Activated naive CD4-positive, alpha-beta T cell treated with Interleukin-2 at 50 U/mL for 16 hours (primary cell): ENCODE measurements around the gene VIPR1.
A peak's percentile ranks its signal among the peaks of the same experiment; 100 is the strongest.

Source experiments
- DNase-seq: peaks from one replicate; pipeline ENCODE4 v3.0.0-alpha.2; 2020

VIPR1 gene, protein sequence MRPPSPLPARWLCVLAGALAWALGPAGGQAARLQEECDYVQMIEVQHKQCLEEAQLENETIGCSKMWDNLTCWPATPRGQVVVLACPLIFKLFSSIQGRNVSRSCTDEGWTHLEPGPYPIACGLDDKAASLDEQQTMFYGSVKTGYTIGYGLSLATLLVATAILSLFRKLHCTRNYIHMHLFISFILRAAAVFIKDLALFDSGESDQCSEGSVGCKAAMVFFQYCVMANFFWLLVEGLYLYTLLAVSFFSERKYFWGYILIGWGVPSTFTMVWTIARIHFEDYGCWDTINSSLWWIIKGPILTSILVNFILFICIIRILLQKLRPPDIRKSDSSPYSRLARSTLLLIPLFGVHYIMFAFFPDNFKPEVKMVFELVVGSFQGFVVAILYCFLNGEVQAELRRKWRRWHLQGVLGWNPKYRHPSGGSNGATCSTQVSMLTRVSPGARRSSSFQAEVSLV

DNA sequence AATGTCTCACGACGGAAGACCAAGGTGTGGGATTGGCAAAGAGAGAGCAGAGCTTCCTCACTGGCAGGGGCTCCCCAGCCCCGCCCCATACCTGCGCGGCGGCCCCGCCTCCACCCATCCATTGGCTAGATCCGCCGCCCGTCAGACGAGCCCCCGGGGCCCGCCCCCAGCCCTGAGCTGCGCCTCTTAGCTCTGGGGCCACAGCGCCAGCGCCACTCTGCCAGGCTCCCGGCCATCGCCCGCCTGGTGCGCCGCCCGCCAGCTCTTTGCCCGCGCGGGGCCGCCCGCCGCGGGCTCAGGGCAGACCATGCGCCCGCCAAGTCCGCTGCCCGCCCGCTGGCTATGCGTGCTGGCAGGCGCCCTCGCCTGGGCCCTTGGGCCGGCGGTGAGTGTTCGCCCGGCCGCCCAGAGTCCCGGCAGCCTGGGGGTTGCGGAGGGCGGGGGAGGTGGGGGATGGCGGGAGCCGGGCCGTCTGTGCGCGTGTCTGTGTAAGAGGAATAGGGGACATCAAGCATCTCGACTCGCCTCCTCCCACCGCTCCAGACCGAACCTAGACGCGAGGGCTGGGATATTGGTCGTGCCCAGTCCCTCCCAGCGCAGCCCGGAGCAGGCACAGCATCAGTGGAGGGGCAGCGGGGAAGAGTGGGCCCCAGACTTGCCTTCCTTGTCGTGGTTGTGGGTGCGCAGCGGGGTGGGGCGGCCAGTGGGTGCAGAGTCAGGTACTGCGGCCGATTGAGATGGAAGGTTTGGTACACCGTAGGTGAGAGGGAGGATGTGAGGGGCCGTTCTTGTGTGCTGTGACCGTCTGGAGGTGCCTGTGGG lies at the start of gene VIPR1:
VIPR1 (plus strand) TSS at position 215 of the 822 bp plus-strand sequence; CDS start at position 308, 93 bp downstream.
- peak; percentile 95 for DNase-seq

DNA sequence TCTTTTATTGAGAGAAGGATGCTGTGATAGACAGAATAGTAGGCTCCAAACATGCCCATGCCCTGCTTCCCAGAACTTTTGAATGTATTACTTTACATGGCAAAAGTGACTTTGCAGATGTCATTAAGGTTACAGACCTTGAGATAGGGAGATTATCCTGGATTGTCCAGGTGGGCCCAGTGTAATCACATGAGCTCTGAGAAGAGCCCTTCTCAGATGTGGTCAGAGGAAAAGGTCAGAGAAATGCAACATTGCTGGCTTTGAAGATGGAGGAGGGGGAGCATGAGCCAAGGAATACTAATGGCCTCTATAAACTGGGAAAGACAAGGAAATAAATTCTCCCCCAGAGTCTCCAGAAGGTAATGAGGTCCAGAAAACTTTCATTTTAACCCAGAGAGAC lies 46.2 kb upstream of the VIPR1 start:
- DNase-seq, result no peak

DNA sequence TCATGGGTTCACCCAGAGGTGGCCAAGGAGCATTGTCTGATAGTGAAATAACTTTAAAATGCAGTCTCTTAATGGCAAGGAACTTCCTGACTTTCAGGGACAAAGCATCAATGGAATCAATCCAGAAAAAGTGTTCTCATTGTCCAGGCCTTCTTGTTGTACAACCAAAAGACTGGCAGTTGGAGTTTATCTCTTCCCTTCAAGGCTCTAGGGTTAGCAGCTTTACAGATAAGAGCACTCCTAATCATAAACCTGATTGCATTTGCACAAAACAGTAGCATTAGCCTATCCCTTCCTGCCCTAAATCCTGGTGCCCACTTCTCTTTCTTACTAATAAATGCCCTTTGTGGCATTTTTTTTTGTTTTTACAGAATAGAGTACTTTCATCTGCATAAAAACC lies 43.3 kb upstream of the VIPR1 start:
- no peak for DNase-seq

DNA sequence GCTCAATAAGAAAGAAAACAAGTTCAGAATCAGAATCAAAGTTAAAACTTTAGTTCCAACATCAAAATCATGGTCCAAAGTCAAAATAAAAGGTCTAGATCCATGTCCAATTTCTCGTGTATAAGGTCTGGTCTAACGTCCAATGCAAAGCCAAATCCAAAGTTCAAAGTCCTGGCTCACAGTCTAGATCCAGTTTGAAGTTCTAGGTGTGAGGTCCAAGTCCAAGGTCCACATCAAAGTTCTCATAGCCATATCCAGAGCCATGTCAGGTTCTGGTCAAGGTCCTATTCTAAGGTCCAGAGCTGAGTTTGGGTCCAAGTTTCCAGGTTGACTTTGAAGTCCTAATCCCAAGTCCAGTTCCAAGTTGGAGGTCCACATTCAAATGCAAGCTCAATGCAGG lies 40.7 kb upstream of the VIPR1 start:
- DNase-seq, result no peak

DNA sequence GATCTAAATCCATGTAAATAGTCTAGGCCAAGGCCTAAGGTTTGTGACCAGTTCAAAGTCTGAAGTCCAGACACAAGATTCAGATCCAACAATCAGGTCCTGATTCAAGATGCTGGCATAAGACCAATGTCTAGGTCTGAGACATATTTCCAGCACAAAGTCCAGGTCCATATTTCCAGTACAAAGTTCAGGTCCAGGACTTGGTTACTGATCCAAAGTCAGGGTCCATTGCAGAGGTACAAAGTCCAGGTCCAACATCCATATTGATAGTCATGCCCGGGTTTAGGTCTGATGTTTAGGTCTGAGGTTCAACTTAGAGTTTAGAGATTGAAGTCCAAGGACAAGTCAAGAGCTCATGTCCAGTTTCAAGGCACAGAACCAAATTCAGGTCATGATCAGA lies 39.4 kb upstream of the VIPR1 start:
- no peak for DNase-seq

DNA sequence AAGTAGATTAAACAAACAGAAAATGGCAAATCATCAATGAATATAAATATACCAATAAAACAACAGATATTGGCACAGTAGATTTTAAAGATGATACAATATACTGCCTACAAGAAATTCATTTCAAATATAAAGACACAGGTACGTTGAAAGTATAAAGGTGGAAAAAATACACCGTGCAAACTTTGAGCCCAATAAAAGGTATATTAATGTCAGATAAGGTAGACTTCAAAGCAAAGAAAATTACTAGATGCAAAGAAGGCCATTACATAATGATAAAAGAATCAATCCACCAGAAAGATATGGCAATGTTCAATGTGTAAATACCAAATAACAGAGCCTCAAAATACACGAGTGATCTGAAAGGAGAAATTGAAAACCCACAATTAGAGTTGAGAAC lies 34.3 kb upstream of the VIPR1 start:
- DNase-seq, result no peak

DNA sequence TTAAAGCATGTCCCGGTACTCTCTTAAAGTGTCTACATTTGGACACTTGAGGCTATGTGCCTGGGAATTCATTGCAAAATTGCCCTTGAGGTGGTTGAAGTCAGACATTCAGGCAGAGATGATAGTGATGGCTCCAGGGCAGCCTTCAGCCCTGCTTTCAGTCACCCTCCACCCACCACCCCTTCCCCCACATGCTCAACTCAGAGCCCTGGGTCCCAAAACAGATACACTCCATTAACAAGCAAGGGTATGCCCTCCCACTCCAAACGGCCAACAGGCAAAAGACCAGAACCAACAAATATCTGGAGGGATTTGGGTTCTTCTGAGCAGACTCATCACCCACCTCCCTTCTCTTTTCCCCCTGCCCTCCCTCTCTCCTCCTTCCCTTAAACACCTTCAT lies 29.9 kb upstream of the VIPR1 start:
- no peak for DNase-seq

DNA sequence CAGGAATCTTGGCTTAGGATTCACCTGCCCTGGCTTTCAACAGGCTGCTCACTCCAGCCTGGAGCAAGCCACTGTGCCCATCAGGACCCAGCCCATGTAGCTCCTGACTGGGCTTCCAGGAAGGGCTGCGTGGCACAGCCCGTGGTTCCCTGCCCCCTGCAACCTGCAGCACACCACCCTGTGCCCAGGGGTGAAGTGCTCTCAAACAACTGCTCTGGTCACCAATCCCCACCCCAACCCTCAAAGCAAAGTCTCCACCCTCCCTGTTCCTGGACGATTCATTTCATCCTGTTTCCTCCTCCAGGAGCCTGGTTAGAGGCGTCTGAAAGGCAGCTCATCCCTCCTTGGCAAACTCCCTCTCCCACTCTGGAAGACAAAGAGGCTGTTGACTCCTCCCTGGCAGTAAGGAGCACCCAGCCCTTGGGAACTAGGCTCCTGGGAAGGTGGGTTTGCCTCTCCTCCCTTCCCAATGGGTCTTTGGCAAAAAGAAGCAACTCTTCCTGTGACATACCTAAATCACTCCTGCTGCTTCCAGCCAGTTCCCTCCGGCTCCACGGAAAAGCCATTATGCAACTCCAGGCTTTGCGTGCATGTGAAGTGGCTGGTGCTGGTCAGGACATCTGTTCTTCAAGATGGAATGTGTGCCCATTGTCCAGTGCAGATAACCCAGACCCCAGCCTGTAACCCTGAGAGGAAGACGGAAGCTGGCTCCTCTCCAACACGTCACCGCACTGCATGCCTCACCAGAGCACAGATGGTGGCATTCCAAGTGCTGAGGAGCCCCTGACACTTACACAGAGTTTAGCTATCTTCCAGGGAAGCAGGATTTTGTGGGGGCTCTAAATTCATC lies 29.1 kb upstream of the VIPR1 start:
- DNase-seq, result no peak

DNA sequence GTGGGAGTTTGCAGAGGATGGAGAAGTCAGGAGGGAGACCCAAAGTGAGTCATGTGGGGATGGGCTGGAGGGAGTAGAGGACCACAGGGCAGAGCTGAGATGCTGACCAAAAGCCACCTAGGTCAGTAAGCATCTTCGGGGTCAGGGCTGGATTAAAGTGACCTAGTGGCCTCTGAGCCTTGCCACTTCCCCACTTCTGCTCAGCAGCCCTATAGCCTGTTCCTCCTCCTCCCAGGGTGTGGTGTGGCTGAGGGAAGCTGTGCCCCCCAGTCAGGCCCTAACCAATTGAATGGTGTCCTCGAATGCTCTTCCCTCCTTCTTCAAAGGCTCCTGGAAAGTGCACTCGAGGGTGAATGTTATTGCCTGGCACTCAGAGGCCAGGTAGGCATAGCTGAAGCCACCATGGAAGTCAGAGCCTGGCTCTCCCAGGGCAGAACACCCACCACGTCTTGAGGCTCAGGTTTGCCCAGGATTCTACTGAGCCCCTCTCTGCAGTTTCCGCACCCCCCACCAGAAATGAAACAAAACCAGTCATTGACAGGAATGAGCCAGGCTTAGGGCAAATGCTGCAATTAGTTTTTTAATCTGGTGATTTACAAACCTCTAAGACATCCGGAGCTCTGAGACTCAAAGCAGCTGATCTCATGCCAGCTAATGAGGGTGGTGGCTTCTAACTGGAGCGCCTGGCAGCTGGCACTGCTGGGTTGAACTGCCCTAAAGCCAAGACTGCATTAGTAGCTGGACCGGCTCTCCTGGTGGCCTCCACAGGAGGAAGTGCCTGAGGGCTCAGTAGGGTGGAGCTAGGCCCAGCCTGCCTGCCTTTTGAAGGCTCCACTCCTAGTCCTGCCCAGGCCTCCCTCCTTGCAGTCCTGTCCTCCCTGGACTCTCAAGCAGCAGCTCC lies 26.0 kb upstream of the VIPR1 start:
- no peak for DNase-seq

DNA sequence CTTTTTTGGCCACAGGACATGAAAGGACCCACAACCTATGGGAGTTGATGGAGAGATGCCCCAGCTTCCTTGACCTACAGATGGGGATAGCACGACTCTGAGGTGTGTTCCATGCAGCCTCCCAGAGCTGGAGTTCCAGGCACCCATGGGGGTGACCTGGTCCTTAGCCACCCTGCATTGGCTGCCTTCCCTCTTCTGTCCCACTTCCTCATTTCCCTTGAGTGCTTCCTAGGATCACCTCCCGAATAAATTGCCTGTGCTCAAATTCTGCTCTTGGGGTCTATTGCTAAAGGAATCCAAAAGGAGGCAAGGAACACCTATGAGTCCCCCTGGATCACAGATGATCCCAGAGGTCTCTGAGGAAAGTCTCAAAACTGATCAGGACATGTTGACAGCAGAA lies 24.7 kb upstream of the VIPR1 start:
- no peak for DNase-seq

DNA sequence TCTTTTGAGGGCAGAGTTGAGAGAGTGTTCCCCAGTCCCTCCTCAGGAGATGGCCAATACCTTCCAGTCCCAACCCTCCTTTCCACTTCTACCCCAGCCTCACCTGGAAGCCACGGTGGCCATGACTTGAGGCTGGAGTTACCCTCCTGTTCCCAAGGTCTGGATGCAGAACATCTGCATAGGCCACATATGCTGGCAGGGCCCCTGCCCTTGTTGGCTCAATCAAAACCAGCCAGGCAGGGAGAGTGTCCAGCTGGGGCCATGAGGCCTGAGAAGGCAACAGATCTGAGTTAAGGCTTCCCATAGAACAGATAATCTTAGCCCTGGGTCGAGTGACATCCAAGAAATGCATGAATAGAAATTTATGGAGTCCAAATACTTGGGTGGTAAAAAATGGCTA lies 23.6 kb upstream of the VIPR1 start:
- no peak for DNase-seq

DNA sequence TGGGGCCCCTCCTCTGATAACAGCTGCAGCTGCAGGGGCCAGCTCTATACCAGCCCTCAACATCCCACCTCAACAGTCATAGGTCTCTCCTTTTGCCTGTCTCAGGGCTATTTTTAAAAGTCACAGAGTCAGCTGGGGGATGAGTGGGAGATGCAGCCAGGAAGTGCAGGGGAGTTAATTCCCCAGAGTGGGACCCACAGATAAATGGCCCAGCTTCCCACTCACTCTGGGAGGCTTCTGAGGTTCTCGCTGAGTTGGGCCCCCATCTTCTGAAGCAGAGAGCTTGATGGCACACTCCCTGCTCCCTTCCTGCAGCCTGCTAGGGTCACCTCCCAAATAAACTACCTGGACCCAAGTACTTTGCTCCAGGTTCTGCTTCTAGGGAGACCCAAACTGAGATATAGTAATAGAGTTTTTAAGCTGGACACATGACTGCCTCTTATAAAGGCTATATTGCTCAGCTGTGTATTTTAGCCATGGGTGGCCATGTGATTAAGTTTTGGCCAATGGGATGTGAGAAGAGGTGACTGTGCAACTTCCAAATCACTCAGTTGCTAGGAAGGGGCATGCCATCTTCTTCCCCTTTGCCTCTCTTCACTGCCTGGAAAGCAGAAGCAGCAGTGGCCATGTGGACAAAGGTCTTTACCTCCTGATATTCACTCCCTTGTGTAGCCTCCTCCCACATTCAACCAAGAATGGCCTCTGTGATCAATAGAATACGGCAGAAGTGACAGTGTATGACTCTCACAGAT lies 15.5 kb upstream of the VIPR1 start:
- DNase-seq, result no peak

DNA sequence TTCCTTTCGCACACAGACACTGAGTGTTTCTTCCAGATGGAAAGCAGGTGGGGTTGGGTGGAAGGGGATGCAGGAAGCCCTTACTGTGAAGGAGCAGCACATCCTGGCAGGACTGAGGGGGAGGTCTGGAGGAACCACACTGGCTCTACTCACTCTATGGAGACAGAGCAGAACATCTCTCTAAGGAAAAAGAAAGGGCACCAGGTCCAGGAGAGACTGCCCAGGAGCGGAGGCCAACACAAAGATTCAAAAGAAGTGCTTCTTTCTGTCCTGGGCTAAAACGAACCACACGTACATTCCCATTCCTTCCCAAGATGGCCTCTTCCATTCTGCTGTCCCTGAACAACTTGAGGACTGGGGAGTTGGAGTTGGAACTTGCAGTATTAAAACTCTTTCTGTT lies 13.8 kb upstream of the VIPR1 start:
- no peak for DNase-seq

DNA sequence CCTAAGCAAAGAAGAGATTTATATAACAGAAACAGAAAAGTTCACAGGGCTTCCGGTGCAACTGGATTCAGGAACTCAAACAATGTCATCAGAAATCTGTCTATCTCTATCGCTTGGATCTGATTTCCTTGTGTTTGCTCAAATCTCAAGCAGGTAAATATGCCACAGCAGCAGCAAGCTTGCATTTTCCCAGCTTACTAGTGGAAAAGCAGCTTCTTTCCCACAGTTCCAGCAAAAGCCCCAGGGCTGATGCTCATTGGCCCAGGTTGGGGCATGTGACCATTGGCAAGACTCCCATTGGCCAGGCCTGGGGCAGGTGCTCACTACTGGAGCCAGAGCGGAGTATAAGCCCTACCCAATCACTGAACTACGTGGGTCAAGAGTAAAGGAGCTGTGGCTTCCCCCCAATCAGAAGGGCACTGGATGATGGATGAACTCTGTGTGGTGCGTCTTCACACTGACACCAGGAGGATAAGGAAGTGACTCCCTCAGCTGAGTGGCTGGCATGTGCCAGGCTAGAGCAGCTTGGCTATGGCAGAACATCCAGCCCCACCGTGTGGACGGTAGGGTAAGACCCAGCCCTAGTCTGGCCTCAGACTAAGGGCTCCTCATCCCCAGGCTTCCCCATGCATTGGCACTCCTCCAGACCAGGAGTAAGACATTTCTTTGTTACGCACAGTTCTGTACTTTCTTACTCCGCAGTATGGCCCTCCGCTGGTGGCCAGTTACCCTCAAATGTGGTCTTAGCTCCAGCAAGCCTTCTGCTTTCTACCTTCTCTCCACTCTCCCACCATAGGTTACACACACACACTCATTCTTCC lies 13.1 kb upstream of the VIPR1 start:
- no peak for DNase-seq

DNA sequence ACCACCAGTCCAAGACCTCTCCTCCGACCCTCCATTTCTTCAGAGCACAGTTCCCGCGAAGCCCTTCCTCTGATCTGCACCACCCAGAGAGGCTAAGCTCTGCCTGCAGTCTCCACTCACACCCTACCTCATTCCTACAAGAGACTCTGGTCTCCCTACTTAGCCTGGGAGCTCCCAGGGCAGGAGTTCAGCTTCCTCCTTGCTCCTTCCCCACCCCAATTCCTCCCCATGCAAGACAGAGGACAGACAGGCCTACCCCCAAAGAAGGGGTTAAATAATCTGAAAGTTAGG lies 12.6 kb upstream of the VIPR1 start:
- no peak for DNase-seq

DNA sequence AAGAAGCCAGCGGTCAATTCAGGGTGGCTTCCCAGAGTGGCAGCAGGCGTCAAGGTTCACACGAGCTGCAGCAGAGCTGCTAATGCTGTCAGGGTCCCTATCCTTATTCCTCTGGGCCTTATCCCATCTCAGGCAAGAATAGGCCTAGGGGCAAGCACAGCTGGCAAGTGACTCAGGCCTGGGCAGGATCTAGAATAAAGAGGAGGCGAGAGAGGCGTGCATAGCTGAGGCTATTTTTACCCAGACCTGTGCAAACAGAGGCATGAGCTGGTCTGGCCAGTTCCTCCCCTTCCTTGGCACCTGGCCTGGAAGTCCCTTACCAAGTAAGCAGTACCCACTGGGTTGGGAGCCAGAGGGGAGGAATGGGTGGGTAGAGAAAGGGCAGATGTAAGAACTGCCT lies 12.2 kb upstream of the VIPR1 start:
- DNase-seq, result no peak

DNA sequence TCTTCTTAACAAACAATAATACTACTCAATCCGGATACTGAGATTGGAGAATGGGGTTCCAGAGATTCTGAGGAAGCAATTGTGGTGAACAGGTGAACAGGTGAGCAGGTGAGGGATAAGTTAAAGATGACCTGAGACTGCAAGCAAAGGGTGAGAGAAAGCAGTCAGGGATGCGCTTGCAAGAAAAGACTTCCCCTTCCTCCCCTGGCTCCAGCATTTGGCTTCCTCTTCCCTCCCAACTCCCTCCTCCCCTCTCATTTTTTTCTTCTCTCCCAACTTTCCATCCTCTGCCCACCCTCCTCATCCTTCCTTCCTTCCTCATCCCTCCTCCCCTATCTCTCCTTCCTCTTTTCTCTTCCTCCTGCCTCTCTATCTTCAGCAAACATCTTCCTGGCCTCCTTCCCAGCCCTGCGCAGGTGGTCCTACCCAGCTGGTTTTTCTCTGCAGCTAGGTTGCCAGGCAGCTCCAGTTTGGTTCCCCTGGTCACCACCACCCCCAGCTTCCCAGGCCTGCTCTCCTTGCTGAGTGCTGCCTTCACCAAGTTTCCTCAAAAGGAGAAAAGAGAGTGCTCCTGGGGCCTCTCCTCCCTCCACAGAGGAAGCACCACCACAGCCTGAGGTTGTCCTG lies 10.4 kb upstream of the VIPR1 start:
- no peak for DNase-seq

DNA sequence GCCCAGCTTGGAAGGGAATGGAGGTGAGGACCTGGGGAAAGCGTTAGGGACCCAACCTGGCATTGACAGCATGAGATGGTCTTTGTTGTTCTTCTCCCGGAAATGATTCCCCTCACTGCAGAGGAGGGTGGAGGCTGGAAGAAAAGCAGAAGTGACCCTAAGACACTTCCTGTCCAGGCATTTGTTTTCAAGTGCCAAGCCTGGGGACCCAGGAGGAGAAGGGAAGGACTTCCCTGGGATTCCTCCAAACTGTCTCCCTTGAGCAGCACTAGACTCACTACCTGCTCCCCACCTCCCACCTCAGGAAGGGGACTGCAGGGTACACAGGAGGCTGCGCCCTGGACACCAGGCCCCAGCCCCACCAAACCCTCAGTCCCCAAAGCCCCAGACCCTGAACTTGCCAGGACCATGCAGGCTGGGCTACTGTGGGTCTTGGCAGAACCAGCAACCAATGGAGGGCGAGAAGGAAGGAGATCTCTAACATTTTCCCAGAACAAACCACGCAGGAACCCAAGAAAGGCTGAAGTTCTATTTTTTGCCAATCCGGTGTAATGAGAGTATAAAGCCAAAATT lies 9.8 kb upstream of the VIPR1 start:
- no peak for DNase-seq

DNA sequence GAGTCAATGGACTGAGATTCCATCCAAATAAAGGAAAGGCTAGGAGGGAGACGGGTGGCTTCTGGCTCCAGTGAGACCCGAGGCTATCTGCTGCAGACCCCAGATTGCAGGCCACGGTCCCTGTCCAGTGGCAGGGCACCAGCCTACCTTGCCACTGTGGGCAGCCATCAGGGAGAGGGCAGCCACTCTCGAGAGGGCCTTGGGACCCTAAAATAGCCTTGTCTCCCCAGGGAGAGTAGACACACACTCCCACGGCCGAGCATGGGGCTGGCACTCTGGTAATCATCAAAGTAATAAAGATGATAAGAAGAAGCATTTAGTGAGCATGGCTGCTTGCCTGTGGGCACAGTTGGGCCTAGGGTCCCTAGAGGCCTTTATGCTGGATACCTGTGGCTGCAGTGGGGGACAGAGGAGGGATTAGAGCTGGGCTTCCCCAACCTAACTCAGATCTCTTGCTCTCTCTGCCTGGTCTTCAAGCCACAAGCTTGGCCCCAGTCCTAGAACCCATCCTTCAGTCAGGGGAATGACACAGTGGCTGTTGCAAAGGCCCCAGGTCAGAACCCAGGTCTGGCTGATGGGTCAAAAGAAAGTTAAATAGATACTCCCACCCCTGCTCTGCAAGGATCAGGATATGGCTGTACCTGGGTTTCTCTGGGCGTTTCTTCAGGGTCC lies 9.2 kb upstream of the VIPR1 start:
- no peak for DNase-seq
